Measurements from ENCODE around the gene NUCB2.
A peak's percentile ranks its signal among the peaks of the same experiment; 100 is the strongest.

NUCB2 gene

DNA sequence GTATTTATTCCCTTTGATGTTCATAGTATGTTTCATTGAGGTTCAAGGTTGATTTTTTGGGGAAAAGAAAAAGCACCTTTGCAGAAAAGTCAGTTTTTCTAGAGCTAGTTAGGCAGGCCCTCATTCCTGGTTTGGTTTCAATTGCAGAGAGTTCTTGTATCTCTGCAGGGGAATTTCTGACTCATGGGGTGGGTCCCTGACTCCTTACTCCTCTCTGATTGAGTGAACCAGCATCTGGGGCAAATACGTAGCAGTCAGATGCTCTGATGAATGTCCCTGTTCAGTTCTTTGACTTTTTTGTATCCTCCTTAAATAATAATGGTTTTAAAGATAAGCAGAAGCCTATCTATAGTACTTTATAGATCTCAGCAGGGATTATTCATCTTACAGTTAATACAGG lies 67.4 kb downstream of the NUCB2 start:
- DNase-seq: peak; percentile 85

DNA sequence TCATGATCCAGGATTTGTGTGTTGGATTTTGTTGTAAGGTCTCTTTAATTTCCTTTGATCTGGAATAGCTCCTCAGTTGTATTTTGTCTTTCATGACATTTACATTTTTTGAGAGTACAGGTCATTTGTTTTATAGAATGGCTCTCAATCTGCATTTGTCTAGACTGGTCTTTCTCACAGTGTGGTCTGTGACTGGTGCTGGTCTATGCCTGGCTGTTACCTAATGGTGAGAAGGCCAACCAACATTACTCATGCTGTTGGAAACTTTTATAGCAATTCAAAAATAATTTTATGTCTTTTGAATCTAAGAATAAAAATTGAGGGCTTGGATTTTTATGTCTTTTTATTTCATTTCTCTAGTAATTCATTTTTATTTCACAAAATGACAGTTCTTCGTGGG lies 71.1 kb downstream of the NUCB2 start:
- DNase-seq: no peak

DNA sequence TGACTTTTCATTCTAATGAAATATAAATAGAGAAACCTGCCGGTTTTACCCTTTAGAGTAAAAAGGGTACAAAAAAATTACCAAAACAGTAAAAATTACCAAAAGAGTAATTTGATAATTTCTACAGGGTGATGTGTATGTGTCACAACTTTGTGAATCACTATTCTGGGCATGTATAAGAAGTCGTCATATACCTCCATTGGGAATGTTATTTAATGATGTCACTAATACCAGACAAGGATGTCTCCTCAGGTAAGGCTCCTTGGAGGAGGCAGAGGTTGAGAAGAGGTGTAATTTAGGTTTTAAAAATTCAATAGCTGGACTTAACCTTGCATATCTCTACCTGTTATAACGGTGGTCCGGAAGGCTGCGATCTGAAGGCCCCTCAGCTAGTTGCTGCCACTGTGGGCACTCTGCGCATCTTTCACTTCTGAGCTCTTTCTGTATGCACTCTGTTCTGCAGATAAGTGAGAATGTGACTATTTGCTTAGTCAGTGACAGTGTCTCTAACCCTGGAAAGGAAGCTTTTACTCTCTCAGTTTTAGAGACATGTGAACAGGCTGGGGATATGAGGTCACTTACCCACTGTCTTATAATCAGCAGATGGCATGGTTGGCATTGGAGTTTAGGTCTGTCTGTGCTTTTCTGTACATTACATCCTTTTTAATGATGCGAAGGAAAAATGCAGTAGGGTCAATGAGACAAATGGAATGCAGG lies 74.1 kb downstream of the NUCB2 start:
- no peak for DNase-seq

DNA sequence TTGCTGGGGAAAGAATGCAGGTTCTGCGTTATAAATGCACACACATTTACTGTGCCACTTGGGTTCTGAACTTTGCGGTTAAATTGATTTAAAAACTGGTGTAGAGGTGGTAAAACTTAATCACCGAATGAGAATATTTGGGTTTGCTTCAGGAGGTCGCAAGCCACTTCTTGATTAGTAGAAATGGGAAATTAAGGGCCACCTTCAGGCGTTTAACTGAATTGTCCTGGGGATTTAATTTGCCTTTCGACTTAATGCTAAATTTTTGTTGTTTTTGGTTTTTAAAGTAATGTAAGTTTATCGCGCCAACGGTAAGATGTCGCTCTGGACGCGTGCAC lies 74.6 kb downstream of the NUCB2 start:
- peak; percentile 6 for DNase-seq

DNA sequence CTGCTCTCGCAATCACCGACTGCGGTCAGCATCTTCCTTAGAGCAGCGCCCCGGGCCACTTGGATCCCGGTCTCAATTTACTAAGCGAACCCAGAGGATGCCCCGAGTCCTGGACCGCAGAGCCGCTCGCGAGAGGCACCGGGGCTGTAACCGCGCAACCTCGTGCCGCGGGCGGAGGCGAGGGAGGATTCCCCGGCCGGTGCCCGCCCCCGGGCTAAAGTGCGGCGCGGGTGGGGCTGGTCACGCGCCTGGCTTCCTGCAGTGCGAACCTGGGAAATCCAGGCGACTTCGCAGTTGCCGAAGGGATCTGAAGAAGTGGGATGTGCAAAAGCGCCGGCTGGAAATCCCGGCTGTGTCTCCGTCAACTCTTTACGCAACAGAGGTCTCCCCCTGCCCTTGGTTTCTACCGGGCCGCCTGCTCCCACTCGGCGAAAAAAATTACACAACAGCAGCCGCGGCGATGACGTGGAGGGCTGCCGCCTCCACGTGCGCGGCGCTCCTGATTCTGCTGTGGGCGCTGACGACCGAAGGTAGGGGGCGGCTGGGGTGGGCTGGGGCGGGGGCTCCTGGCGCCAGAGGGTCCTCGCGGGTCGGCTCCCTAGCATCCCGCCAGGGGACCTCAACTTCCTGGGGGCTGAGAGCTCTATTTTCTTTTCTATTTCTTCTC lies 75.1 kb downstream of the NUCB2 start, which contains the start of gene NCR3LG1:
Gene NCR3LG1 (plus strand): TSS at position 291 of the 667 bp plus-strand sequence. CDS start 170 bp downstream, at position 461.
- peak; percentile 51 for DNase-seq

DNA sequence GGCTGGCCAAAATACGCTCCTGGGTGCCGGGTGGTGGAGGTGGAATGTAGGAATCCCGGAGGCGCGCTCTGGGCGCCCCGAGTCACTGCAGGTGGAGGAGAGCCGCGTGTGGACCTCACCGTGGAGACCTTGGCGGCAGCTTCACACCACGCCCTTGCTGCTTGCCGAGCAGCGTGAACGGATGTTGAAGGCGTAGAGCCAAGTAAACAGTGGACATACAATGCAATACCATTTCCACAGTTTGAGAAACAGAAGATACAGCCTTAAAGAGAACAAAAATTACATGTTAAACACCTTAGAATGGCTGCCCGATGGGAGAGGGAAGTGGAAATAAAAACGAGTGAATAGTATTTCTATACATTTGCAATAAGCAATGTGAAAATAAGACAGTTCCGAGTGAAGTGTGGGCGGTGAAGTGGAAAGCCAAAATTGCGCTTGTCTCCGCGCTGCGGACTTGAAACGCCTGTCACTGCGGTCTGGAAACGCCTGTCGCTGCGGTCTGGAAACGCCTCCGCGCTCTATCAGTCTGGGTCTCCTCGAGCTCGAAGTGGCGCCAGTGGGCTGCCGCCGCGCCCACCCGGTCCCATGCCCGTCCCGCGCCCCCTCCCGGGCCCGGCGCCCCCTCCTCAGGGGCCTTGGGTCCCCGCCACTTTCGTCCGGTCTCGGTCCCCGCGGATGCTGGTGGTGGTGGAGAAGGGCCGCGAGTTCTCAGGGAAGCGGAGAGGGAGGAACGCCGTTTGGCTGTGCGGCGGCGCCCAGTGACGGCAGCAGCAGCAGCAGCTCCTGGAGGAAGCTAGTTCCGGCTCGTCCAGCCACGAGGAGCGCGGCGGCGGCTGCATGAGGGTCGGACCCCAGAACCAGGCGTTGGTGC lies 76.6 kb downstream of the NUCB2 start:
- DNase-seq: peak; percentile 72

DNA sequence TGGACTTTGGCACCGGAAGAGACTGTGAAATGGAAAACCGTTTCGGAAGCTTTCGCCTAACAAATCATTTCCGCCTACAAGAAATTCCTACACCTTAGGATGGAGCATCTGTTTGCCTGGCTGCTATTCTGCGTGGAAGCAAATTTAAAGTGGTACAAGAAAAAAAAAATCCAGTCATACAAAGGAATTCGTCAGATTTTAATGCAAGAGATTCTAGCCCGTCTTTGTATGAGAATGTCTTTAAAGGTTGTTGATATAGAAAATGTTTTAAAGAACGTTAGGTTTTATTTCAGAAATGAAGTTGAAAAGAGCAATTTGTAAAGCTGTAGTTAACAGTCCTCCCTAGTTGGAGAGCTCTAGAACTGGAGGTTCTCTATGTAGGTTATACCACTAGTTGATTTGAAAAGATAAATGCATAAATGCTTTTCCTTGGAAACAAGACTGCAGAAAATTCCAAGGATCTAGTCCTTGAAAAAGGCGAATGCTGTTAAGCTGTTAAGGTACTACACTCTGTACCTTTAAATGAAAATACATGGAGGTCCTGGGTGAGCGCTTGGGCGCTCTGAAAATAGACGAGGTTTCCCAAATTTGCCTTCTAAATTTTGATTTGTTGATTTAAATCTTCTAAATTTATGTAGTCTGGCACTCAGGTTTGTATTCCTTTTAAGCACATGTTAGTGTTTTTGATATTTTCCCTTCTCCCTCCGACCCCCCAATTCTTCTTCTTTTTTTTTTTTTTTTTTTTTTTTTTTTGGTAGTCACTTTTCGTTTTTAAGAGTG lies 77.5 kb downstream of the NUCB2 start:
- no peak for DNase-seq

DNA sequence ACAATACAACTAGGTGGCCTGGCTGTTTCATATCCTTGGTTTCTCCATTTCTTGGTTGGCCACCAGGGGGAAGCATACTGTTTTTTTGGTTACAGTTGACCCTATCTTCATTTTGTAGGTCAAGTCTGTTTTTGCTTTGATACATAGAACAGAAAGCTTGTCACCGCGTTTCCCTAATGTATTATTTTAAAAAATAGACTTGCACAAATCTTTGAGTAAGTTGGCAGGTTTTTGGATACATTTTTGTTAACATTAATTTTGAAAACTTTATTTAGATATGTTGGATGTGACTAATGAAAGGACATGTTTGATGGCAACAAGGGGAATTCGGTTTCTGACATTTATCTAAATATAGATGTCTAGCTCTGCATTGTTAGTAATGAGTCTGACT lies 78.1 kb downstream of the NUCB2 start:
- DNase-seq: peak; percentile 70

DNA sequence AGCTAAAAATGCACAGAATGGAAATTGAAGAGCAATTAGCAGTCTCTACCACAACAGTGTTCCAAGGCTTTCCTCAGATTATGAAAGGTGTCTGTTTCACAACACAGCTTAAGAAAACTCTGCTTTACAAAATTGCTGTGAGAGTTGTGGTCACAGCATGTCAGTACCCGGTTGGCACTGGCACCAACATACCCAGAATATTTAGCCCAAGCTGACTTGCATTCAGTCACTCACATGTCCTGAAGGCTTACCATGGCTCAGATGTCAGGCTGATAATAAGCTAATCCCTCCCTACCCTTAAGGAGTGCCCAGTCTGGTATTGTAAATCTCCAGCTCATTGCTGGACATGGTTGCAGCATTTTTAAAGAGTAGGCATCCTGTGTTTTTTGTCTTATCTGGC lies 90.0 kb downstream of the NUCB2 start:
- DNase-seq: no peak

DNA sequence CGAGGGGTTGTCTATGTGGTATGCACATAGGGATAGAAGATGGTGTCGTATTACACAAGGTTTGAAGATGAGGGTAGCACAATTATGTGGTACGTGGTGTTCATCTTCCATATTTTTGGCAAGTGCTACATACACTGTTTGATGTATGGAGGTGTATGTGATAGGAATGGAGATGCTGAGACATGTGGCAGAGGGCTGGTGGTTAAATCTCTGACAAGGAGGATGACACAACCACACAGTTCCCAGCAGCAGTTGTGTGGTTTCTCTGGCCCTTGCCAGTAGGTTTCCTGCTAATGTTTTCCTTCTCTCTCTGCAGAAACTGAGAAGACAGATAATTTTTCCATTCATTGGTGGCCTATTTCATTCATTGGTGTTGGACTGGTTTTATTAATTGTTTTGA lies 92.0 kb downstream of the NUCB2 start:
- no peak for DNase-seq

DNA sequence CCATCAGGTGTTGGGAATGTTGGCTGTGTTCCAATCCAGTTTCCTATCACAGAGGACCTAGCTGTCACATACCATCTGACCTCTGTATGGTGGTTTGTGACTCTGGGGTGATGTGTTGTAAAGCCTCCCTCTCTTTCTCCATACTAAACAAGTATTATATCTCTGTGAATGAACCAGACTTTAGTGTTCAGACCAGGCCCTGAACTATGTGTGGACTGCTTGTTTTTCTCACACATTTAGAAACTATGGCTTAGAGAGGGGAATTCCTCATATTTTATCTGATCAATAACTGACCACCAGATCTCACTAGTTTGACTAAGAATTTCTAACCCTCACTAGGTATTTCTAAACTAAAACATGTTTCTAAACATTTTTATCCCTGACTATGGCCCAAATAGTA lies 92.6 kb downstream of the NUCB2 start:
- no peak for DNase-seq

DNA sequence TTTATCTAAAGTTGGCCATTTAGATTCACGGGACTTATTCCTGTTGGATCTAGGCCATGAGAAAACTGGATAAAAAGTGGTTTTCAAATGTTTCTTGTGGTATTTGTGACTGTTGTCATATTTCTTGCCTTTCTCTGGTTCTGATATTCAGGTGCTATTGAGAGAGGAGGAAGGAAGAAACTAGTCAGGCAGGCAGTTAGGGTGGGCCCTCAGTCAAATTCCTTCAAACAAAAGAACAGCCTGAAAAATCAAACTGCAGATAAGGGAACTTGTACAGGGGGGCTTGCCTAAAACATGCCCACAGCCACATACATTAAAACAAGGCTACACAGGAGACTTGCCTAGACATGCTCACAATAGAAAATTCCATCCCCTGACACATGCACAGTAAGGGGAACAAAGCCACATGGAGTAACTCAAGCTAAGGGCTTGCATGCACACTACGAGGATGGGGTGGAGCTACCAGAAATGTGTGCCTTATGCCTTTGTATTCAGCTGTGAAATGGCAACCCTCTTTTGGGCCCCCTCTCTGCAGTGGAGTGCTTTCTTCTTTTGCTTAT lies 93.2 kb downstream of the NUCB2 start:
- no peak for DNase-seq

DNA sequence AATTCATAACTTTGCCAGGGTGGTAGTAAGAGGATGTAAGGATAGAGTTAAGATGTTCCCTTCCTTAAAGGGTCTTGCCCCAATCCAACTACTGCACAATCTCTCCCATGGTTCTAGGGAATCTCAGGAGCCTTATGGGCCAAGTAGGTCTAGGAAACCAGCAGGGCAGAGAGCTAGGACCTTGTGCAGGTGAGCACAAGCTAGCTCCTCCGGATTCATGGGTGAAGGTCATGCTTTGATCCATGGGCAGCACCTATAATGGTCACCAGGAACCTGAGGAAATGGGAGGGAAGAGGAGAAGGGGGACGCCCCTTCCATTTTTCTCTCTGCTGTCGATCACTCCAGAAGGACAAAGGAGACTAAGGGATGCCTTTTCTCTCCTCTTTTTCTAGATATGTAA lies 95.1 kb downstream of the NUCB2 start:
- DNase-seq: no peak

DNA sequence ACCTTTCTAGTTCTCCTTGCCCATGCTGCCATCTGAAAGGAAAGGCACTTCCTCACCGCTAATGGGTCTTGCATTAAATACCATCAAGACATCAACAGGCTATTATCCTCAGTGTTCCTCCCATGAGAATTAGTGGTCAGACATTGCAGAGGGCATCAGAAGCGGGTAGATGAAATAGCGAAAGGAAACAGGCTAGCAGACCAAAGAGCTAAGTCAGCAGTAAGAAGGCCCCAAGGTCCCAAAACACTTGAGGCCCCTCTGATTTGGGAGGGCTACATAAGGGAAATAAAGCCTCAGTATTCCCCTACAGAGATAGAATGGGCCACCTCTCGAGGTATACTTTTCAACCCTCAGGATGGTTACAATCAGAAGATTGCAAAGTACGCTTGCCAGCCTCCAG lies 99.0 kb downstream of the NUCB2 start:
- no peak for DNase-seq

DNA sequence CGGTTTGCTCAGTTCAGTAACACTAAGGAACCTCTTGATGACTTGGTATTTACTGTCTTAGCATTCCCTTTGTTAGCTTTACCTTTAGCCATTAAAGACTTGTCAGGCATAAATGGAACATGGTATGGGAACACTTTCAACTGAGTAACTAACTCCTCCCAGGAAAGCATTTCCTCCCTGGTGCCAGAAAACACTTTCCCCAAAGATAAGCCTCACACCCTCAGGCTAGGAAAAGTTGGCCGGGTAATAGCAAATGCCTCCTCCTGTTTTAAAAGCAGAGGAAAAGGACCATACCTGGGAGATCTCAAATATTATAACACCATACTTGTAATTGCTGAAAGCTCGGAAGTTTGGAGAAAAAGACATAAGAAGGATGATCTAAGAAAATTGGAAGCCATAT lies 100.0 kb downstream of the NUCB2 start:
- DNase-seq: no peak

DNA sequence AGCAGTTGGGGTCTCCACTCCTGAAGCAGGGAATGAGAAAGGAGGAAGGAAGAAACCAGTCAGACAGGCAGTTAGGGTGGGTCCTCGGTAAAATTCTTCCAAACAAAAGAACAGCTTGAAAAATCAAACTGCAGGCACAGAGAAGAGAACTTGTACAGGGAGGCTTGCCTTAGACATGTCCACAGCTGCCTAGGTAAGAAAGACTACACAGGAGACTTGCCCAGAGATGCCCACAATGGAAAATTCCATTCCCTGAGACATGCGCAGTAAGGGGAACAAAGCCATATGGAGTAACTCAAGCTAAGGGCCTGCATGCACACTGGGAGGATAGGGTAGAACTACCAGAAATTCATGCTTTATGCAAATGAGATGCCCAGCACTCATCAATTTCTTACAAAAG lies 102.1 kb downstream of the NUCB2 start:
- DNase-seq: no peak

DNA sequence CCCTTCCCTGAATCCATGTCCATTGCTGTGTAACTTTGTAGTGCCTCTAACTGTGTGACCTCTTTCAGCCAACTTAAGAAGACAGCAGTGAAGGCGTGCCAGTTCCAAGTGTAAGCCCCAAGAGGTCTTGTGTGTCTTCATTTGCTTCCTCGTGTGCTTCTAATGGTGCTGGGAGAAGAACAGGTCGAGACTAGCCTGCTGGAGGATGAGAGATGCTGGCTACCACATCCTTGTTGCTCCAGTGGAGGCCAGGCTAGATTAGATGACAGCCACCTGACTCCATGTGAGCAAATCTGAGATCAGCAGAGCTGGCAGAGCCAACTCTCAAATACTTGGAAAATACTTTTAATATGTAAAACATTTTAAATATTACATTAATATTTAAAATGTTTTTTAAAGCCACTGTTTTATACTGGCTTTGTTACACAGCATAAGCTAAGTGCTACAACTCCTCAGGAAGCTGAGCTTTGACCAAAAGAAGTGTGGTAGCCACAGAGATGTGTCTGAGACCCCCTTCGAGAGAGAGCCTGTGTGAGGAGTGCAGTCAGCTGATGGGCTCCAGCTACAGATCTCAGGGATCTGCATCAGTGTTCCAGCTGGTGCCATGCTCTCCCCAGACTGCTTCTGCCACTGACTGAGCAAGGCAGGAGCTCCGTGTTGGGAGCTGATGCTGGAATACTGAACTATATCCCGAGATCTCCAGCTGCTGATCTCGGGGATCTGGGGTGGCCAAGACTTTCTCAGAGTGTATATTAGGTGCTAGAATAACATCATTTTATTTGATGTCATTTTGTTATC lies 103.0 kb downstream of the NUCB2 start:
- no peak for DNase-seq

DNA sequence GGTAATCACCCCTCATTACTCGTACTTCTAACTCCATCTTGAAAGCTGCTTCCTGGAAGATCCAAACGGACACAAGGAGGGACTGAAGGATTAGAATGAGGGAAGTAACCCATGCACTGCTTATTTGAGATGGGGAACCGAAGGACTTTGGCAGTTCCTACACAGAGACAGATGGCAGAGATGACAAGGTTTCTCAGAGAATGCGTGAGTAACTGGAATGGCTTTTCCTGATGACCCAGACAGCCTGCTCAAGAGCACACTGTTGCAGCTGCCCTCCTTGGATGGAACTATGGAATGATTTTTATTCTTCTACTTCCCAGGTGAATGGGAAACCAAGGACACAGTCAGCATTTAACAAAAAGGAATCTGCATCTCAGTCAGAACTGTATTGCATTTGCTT lies 104.6 kb downstream of the NUCB2 start:
- peak; percentile 41 for DNase-seq

Measured in fibroblast of upper back skin (primary cell).